Activated B cell treated with CpG ODN at 0.5 μM for 24 hours (primary cell): Measurements from ENCODE around the gene SND1. TPM values are rescaled to one million over a fixed set of nuclear protein-coding genes. Genes with fewer than 3 reads are reported as not detected.

Experiments used
- ATAC-seq: fragments of 200-7000 bp; cut with Tn5 transposase; one replicate; pipeline ENCODE4 v1.10.0; 2021; ENCODE audit warnings: low read depth, mild to moderate bottlenecking, moderate library complexity
- CTCF ChIA-PET: fragments of 350-600 bp; sonication (Branson Sonifier 250); formaldehyde crosslinking; loops from one replicate; lab custom pipeline; 2021; ENCODE audit warnings: antibody characterized with exemption; lab: Charles Lee
- POLR2A ChIA-PET: fragments of 350-600 bp; sonication (Branson Sonifier 250); formaldehyde crosslinking; loops from one replicate; lab custom pipeline; 2021; ENCODE audit warnings: antibody characterized with exemption; lab: Charles Lee
- DNase-seq: peaks from one replicate; pipeline ENCODE4 v3.0.0; 2022
- H3K27ac Mint-ChIP-seq: one replicate; pipeline ENCODE4 v1.8.0; 2020; ENCODE audit warnings: mixed read lengths
- H3K27me3 Mint-ChIP-seq: one replicate; pipeline ENCODE4 v1.8.0; 2021; ENCODE audit warnings: mixed read lengths
- H3K36me3 Mint-ChIP-seq: one replicate; pipeline ENCODE4 v1.8.0; 2021; ENCODE audit warnings: low read depth, mixed read lengths
- H3K4me1 Mint-ChIP-seq: one replicate; pipeline ENCODE4 v1.8.0; 2021; ENCODE audit warnings: mixed read lengths
- H3K4me3 Mint-ChIP-seq: one replicate; pipeline ENCODE4 v1.8.0; 2020; ENCODE audit warnings: mild to moderate bottlenecking, mixed read lengths
- H3K9me3 Mint-ChIP-seq: one replicate; pipeline ENCODE4 v1.8.0; 2020; ENCODE audit warnings: mixed read lengths
- intact Hi-C: fragments of 100-400 bp; cut with micrococcal nuclease; formaldehyde crosslinking; loops from one replicate; pipeline ENCODE4 v1.15.1; 2024
- total RNA-seq: library from RNA; stranded (reverse); gene quantifications from 2 replicates; pipeline ENCODE4 v1.2.3, GENCODE V29; 2022
- TF ChIP-seq, protein P1 (sequence below): fragments of 200-600 bp; IDR thresholded peaks from one replicate; pipeline ENCODE4 v1.8.0; 2022; ENCODE audit warnings: antibody characterized with exemption, mild to moderate bottlenecking

The SND1 gene
- total RNA-seq, 1 donor from 2014 or later = 215 TPM

- Mint-ChIP-seq H3K4me3 (no peak overlapping the region), H3K36me3 (peaks cover 61% of the 10 kb centered on the region), H3K4me1 (peaks cover 22% of the 10 kb centered on the region), H3K27ac (no peak overlapping the region), H3K9me3 (peaks cover 14% of the 10 kb centered on the region), H3K27me3 (no peaks in the 10 kb centered on the region)
- ATAC-seq (no peak), DNase-seq (no peak)
- ChIA-PET POLR2A (no interaction called here), CTCF (interaction anchor here (1.6 kb wide), 1 partner anchor 30 kb away, joined by 4 read pairs; no protein-coding TSS in a partner anchor)
- TF ChIP-seq, protein P1, sequence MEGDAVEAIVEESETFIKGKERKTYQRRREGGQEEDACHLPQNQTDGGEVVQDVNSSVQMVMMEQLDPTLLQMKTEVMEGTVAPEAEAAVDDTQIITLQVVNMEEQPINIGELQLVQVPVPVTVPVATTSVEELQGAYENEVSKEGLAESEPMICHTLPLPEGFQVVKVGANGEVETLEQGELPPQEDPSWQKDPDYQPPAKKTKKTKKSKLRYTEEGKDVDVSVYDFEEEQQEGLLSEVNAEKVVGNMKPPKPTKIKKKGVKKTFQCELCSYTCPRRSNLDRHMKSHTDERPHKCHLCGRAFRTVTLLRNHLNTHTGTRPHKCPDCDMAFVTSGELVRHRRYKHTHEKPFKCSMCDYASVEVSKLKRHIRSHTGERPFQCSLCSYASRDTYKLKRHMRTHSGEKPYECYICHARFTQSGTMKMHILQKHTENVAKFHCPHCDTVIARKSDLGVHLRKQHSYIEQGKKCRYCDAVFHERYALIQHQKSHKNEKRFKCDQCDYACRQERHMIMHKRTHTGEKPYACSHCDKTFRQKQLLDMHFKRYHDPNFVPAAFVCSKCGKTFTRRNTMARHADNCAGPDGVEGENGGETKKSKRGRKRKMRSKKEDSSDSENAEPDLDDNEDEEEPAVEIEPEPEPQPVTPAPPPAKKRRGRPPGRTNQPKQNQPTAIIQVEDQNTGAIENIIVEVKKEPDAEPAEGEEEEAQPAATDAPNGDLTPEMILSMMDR = no peak
- intact Hi-C loops = no loop called here
These were observed 26.3 kb downstream of the SND1 start for GRCh38 chr7:127678337-127678736.

DNA sequence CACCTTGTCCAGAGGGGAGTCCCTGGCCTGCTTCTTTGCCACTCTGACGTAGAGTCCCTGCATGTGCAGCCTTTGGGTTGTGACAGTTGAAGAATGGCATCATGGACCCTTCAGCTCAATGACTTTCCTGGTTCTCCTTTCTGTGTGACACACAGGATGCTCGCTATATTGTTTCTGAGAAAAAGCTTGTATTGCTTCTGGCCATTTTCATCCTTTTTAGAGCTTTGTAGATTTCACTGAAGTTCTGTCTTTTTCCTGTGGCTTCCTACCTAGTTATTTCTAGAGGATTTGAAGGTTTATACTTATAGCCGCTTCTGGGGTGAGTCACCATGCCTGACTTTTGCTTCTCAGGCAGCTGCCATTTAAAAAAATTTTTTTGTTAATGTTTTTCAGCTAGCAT lies 27.0 kb downstream of the SND1 start:
- intact Hi-C loops = no loop called here
- H3K36me3 Mint-ChIP-seq = peaks cover 61% of the 10 kb centered on the region

DNA sequence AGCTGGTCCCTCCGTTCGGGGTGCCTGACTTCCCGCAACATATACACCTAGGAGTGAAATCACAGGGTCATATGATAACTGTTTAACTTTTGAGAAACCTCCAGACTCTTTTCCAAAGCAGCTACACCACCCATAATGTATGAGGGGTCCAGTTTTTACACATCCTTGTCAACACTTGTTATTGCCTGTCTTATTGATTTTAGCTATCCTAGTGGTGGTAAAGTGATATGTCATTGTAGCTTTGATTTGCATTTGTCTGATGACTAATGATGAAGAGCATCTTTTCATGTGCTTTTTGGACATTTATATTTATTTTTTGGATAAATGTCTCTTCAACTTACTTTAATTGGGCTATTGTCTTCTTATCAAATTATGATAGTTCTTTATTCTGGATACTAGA lies 29.0 kb downstream of the SND1 start:
- intact Hi-C loops = no loop called here
- H3K27me3 Mint-ChIP-seq = no peaks in the 10 kb centered on the region
- ChIA-PET CTCF (no interaction called here), POLR2A (no interaction called here)
- no peak overlapping the region for H3K4me3 Mint-ChIP-seq
- H3K36me3 Mint-ChIP-seq = peaks cover 51% of the 10 kb centered on the region
- H3K4me1 Mint-ChIP-seq = peaks cover 48% of the 10 kb centered on the region
- DNase-seq (no peak), ATAC-seq (no peak)
- TF ChIP-seq, protein P1 = no peak
- no peak overlapping the region for H3K27ac Mint-ChIP-seq
- peaks cover 14% of the 10 kb centered on the region for H3K9me3 Mint-ChIP-seq

More for the DNA sequence above, 27.0 kb downstream of the SND1 start:
- peak overlapping the region; percentile 41 for H3K27ac Mint-ChIP-seq
- H3K4me1 Mint-ChIP-seq = peaks cover 28% of the 10 kb centered on the region
- peaks cover 14% of the 10 kb centered on the region for H3K9me3 Mint-ChIP-seq
- no peak overlapping the region for H3K4me3 Mint-ChIP-seq
- POLR2A ChIA-PET = no interaction called here
- no peaks in the 10 kb centered on the region for H3K27me3 Mint-ChIP-seq
- TF ChIP-seq, protein P1 = no peak
- ATAC-seq (no peak), DNase-seq (no peak)
- CTCF ChIA-PET = interaction anchor here (1.6 kb wide), 1 partner anchor 29 kb away, joined by 4 read pairs; no protein-coding TSS in a partner anchor

GRCh38 chr7:127682140-127682539 lies 30.1 kb downstream of the SND1 start:
- Mint-ChIP-seq H3K27ac (no peak overlapping the region), H3K9me3 (peaks cover 14% of the 10 kb centered on the region), H3K36me3 (peaks cover 49% of the 10 kb centered on the region), H3K4me1 (peaks cover 49% of the 10 kb centered on the region), H3K27me3 (no peaks in the 10 kb centered on the region), H3K4me3 (no peak overlapping the region)
- intact Hi-C loops = no loop called here
- ChIA-PET POLR2A (no interaction called here), CTCF (no interaction called here)
- TF ChIP-seq, protein P1 = no peak
- DNase-seq (no peak), ATAC-seq (no peak)

DNA sequence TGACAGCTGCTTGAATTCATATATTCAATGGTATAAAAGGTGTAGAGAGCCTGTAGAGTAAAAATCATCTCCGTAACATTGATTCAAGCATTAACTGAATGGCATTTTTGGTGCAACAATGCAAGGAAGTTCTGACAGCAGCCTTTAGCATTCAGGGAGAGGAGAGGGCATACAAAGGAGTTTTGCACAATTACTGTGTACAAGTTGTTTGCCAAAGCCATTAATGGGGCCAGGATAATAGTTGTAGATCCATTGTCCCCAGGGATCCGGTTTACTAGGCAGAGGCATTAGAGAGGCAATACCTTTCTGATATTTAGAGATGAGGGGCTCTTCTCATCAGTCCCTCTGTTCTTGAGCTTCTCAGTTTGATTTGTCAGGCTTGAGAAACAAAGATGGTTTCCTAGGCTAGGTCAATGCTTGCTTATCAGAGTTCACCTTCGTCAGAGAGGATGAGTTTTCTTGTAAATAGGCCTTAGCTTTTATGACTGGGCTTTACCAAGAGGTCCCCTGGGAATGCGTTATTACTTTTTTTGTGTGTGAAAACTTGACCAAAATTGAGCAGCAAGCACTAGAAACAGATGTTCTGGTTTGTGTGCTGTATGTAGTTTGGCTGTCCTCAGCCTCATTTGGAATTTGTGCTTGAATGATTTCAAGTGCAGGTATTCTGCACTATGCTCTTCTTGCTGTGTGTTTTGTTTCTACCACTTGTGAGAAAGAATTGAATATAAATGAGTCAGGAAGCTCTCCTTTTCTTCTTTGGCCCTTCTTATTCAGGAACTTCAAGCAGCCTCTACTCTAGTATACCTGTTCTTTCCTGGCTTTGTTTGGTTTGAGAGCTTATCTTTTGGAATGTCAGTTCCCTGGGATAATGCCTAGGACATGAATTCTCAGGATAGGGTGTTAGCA lies 32.0 kb downstream of the SND1 start:
- Mint-ChIP-seq H3K27me3 (no peaks in the 10 kb centered on the region), H3K36me3 (peaks cover 44% of the 10 kb centered on the region), H3K4me1 (peaks cover 42% of the 10 kb centered on the region), H3K9me3 (peaks cover 12% of the 10 kb centered on the region), H3K27ac (no peak overlapping the region), H3K4me3 (no peak overlapping the region)
- peak; percentile 18 for ATAC-seq
- ChIA-PET POLR2A (no interaction called here), CTCF (interaction anchor here (0.5 to 2.7 kb wide), 2 partner anchors 24 to 423 kb away, joined by 3 to 10 read pairs; no protein-coding TSS in a partner anchor)
- DNase-seq = no peak
- TF ChIP-seq, protein P1 = no peak
- intact Hi-C loops = no loop called here
